SK-N-SH treated with all-trans-retinoic acid at 6 μM for 48 hours (cell line): ENCODE results near the gene PVALEF.

Experiments used
- ATAC-seq: fragments of 200-7000 bp; cut with Tn5 transposase; 3 replicates; pipeline ENCODE4 v1.9.1; 2020; ENCODE audit warnings: mild to moderate bottlenecking, moderate library complexity
- BACH2 ChIP-seq: fragments of 250-450 bp; sonication (Bioruptor Pico); IDR thresholded peaks from 2 replicates; pipeline ENCODE4 v1.9.0; 2021; ENCODE audit warnings: mild to moderate bottlenecking, borderline replicate concordance
- CREB5 ChIP-seq: fragments of 250-450 bp; sonication (Bioruptor Pico); IDR thresholded peaks from 2 replicates; pipeline ENCODE4 v1.5.1; 2020; ENCODE audit warnings: low read depth, mild to moderate bottlenecking, moderate library complexity
- CSDC2 ChIP-seq: fragments of 250-450 bp; sonication (Bioruptor Pico); IDR thresholded peaks from 2 replicates; pipeline ENCODE4 v1.5.0; 2020; ENCODE audit warnings: mild to moderate bottlenecking, moderate library complexity
- CSRNP3 ChIP-seq: fragments of 250-450 bp; sonication (Bioruptor Pico); IDR thresholded peaks from 2 replicates; pipeline ENCODE4 v1.5.1; 2021; ENCODE audit warnings: mild to moderate bottlenecking, moderate library complexity
- ESRRG ChIP-seq: fragments of 250-450 bp; sonication (Bioruptor Pico); IDR thresholded peaks from 2 replicates; pipeline ENCODE4 v1.6.1; 2021; ENCODE audit warnings: mild to moderate bottlenecking
- GLIS3 ChIP-seq: fragments of 250-450 bp; sonication (Bioruptor Pico); IDR thresholded peaks from 2 replicates; pipeline ENCODE4 v1.5.0; 2020; ENCODE audit warnings: mild to moderate bottlenecking, moderate library complexity
- ISL1 ChIP-seq: fragments of 250-450 bp; sonication (Bioruptor Pico); IDR thresholded peaks from 2 replicates; pipeline ENCODE4 v2.1.2; 2022; ENCODE audit warnings: mild to moderate bottlenecking, moderate library complexity
- OSR1 ChIP-seq: fragments of 250-450 bp; sonication (Bioruptor Pico); IDR thresholded peaks from 2 replicates; pipeline ENCODE4 v1.8.0; 2022; ENCODE audit warnings: moderate library complexity, mild to moderate bottlenecking, inconsistent platforms
- PATZ1 ChIP-seq: fragments of 250-450 bp; sonication (Bioruptor Pico); IDR thresholded peaks from 2 replicates; pipeline ENCODE4 v1.8.0; 2020; ENCODE audit warnings: mild to moderate bottlenecking, moderate library complexity, borderline replicate concordance
- PPARA ChIP-seq: fragments of 250-450 bp; sonication (Bioruptor Pico); IDR thresholded peaks from 2 replicates; pipeline ENCODE4 v1.5.0; 2020; ENCODE audit warnings: mild to moderate bottlenecking, borderline replicate concordance
- RARB ChIP-seq: fragments of 250-450 bp; sonication (Bioruptor Pico); IDR thresholded peaks from 2 replicates; pipeline ENCODE4 v1.8.0; 2021; ENCODE audit warnings: mild to moderate bottlenecking, moderate library complexity
- SNAI2 ChIP-seq: fragments of 250-450 bp; sonication (Bioruptor Pico); IDR thresholded peaks from 2 replicates; pipeline ENCODE4 v1.5.0; 2020; ENCODE audit warnings: mild to moderate bottlenecking, moderate library complexity
- TCF4 ChIP-seq: fragments of 250-450 bp; sonication (Bioruptor Pico); IDR thresholded peaks from 2 replicates; pipeline ENCODE4 v1.8.0; 2021; ENCODE audit warnings: mild to moderate bottlenecking, moderate library complexity, borderline replicate concordance
- TOX ChIP-seq: fragments of 250-450 bp; sonication (Bioruptor Pico); IDR thresholded peaks from 2 replicates; pipeline ENCODE4 v1.8.0; 2021; ENCODE audit warnings: mild to moderate bottlenecking, moderate library complexity, borderline replicate concordance
- ZC3H10 ChIP-seq: fragments of 250-450 bp; sonication (Bioruptor Pico); IDR thresholded peaks from 2 replicates; pipeline ENCODE4 v1.5.1; 2021; ENCODE audit warnings: mild to moderate bottlenecking, moderate library complexity
- ZFP3 ChIP-seq: fragments of 250-450 bp; sonication (Bioruptor Pico); IDR thresholded peaks from 2 replicates; pipeline ENCODE4 v1.5.0; 2020; ENCODE audit warnings: mild to moderate bottlenecking, moderate library complexity
- ZFP30 ChIP-seq: fragments of 450-650 bp; formaldehyde crosslinking; IDR thresholded peaks from 2 replicates; pipeline ENCODE4 v1.5.0; 2022; ENCODE audit warnings: mild to moderate bottlenecking, moderate library complexity
- ZNF565 ChIP-seq: fragments of 450-650 bp; formaldehyde crosslinking; conservative IDR thresholded peaks from 2 replicates; pipeline ENCODE4 v1.5.0; 2020; ENCODE audit warnings: low read depth, mild to moderate bottlenecking, moderate library complexity
- ZNF70 ChIP-seq: fragments of 450-650 bp; formaldehyde crosslinking; IDR thresholded peaks from 2 replicates; pipeline ENCODE4 v1.5.0; 2020; ENCODE audit warnings: mild to moderate bottlenecking, moderate library complexity
- TF ChIP-seq, protein P1 (sequence below): fragments of 250-450 bp; sonication (Bioruptor Pico); IDR thresholded peaks from 2 replicates; pipeline ENCODE4 v1.5.0; 2020; ENCODE audit warnings: mild to moderate bottlenecking, moderate library complexity
- TF ChIP-seq, protein P2 (sequence below): fragments of 250-450 bp; sonication (Bioruptor Pico); IDR thresholded peaks from 2 replicates; pipeline ENCODE4 v1.8.0; 2021; ENCODE audit warnings: low read depth, mild to moderate bottlenecking, moderate library complexity, borderline replicate concordance

The PVALEF gene

DNA sequence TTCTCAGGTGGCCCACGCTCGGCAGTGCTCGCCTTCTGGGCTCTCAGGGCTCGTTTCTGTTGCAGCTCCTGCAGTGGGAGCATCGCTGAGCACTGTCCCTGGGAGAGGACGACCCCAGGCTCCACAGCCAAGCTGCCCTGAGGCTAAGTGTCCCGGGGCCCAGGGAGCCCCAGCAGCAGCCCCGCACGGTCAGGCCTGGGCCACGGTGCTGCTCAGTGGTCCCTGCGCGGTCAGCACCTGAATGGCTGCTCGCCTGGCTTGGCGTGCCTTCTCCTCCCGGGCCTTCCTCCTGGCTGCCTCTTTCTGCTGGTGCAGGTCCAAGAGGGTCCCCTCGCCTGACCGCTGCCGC, 34.1 kb downstream of the PVALEF start:
- TF ChIP-seq RARB (CRISPR knock-in tag), result no peak
- no peak for TF ChIP-seq GLIS3
- no peak for TF ChIP-seq ZC3H10 (CRISPR knock-in tag)
- no peak for TF ChIP-seq ZFP30 (CRISPR knock-in tag)
- TF ChIP-seq ISL1 (CRISPR knock-in tag), result no peak
- no peak for TF ChIP-seq OSR1 (CRISPR knock-in tag)
- no peak for TF ChIP-seq PPARA (CRISPR knock-in tag)
- TF ChIP-seq PATZ1 (CRISPR knock-in tag), result no peak
- no peak for TF ChIP-seq ZNF565 (CRISPR knock-in tag)
- no peak for TF ChIP-seq ZNF70 (CRISPR knock-in tag)
- no peak for TF ChIP-seq SNAI2
- TF ChIP-seq TCF4 (CRISPR knock-in tag), result no peak
- no peak for TF ChIP-seq ESRRG (CRISPR knock-in tag)
- no peak for TF ChIP-seq ZFP3 (CRISPR knock-in tag)
- no peak for ATAC-seq

GRCh38 chr17:81200201-81200600, 34.9 kb downstream of the PVALEF start:
- no peak for ATAC-seq
- no peak for TF ChIP-seq TOX (CRISPR knock-in tag)
- TF ChIP-seq RARB (CRISPR knock-in tag), result no peak
- no peak for TF ChIP-seq ESRRG (CRISPR knock-in tag)
- no peak for TF ChIP-seq CSRNP3 (CRISPR knock-in tag)
- no peak for TF ChIP-seq ISL1 (CRISPR knock-in tag)
- no peak for TF ChIP-seq TCF4 (CRISPR knock-in tag)
- TF ChIP-seq ZC3H10 (CRISPR knock-in tag), result no peak
- no peak for TF ChIP-seq SNAI2
- no peak for TF ChIP-seq ZNF565 (CRISPR knock-in tag)
- no peak for TF ChIP-seq CREB5 (CRISPR knock-in tag)
- TF ChIP-seq, protein P1, sequence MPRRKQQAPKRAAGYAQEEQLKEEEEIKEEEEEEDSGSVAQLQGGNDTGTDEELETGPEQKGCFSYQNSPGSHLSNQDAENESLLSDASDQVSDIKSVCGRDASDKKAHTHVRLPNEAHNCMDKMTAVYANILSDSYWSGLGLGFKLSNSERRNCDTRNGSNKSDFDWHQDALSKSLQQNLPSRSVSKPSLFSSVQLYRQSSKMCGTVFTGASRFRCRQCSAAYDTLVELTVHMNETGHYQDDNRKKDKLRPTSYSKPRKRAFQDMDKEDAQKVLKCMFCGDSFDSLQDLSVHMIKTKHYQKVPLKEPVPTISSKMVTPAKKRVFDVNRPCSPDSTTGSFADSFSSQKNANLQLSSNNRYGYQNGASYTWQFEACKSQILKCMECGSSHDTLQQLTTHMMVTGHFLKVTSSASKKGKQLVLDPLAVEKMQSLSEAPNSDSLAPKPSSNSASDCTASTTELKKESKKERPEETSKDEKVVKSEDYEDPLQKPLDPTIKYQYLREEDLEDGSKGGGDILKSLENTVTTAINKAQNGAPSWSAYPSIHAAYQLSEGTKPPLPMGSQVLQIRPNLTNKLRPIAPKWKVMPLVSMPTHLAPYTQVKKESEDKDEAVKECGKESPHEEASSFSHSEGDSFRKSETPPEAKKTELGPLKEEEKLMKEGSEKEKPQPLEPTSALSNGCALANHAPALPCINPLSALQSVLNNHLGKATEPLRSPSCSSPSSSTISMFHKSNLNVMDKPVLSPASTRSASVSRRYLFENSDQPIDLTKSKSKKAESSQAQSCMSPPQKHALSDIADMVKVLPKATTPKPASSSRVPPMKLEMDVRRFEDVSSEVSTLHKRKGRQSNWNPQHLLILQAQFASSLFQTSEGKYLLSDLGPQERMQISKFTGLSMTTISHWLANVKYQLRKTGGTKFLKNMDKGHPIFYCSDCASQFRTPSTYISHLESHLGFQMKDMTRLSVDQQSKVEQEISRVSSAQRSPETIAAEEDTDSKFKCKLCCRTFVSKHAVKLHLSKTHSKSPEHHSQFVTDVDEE (CRISPR knock-in tag), result no peak
- TF ChIP-seq GLIS3, result no peak
- no peak for TF ChIP-seq BACH2
- no peak for TF ChIP-seq CSDC2 (CRISPR knock-in tag)
- TF ChIP-seq PATZ1 (CRISPR knock-in tag), result no peak
- TF ChIP-seq, protein P2, sequence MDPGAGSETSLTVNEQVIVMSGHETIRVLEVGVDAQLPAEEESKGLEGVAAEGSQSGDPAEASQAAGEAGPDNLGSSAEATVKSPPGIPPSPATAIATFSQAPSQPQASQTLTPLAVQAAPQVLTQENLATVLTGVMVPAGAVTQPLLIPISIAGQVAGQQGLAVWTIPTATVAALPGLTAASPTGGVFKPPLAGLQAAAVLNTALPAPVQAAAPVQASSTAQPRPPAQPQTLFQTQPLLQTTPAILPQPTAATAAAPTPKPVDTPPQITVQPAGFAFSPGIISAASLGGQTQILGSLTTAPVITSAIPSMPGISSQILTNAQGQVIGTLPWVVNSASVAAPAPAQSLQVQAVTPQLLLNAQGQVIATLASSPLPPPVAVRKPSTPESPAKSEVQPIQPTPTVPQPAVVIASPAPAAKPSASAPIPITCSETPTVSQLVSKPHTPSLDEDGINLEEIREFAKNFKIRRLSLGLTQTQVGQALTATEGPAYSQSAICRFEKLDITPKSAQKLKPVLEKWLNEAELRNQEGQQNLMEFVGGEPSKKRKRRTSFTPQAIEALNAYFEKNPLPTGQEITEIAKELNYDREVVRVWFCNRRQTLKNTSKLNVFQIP, result no peak
